ENCODE measurements around the gene FXR1. TPM values are rescaled to one million over a fixed set of nuclear protein-coding genes. Genes with fewer than 3 reads are reported as not detected.

FXR1 gene
- total and polyA plus RNA-seq, 2 of the 13 experiments (the other 11 are each of a cell fraction or from before 2014, with no cell fraction given) = 104 to 132 TPM

- FAIRE-seq = no peak
- in situ Hi-C loops (cut with HindIII; ENCODE audit: extremely low pct_ligation_motif_present, low pct_unique_long_range_greater_than_20kb) = no loop called here
- DNase-seq (ENCODE audit: low spot score) = no peak
Observed at GRCh38 chr3:180959691-180960090, 47.2 kb downstream of the FXR1 start.

More at GRCh38 chr3:180959691-180960090, 47.2 kb downstream of the FXR1 start:
- POLR2A ChIA-PET = no interaction called here
- CTCF ChIA-PET (ENCODE audit: low intra/inter-chr PET ratio, low total read pairs) = no interaction called here
- no TSS peak for BruUV-seq (replicated peaks)
- Histone ChIP-seq H3K4me3 (replicated peaks in 1 of 3; ENCODE audit: insufficient read depth in 1 of 3, low read depth in 2 of 3, low read length in 3 of 3) (no peak overlapping the region), H3K27me3 (ENCODE audit: control insufficient read depth in 1 of 2, insufficient read depth in 2 of 2, low read length in 2 of 2) (no peaks in the 10 kb centered on the region), H2AFZ (ENCODE audit: low read length) (no peak overlapping the region), H3K4me1 (ENCODE audit: insufficient read depth, low read length) (peaks cover 13% of the 10 kb centered on the region; the same call in 1 of the 2 replicates), H3K9me3 (ENCODE audit: low read length) (no peaks in the 10 kb centered on the region), H3K27ac (ENCODE audit: extremely low read length, insufficient read depth, low read length) (no peak overlapping the region), H4K20me1 (ENCODE audit: insufficient read depth, low read length) (no peaks in the 10 kb centered on the region), H3K79me2 (ENCODE audit: insufficient read depth, low read length) (no peaks in the 10 kb centered on the region), H3K36me3 (replicated peaks in 1 of 2; ENCODE audit: control insufficient read depth in 1 of 2, insufficient read depth in 2 of 2, low read length in 2 of 2) (peaks cover 12 to 49% of the 10 kb centered on the region in 2 experiments; a peak in 4 of 5 replicates), H3K9ac (ENCODE audit: insufficient read depth, low read depth, low read length) (no peak overlapping the region), H3K4me2 (ENCODE audit: low read depth, low read length) (no peak overlapping the region)
- ATAC-seq = no peak
- no peak for TF ChIP-seq ZNF263 (CRISPR knock-in tag; IDR thresholded peaks at IDR 0.05)
- no peak for TF ChIP-seq ZNF512 (CRISPR knock-in tag; IDR thresholded peaks at IDR 0.05)
- no peak for TF ChIP-seq IRF1 (CRISPR knock-in tag; IDR thresholded peaks at IDR 0.05; ENCODE audit: low read depth)
- no peak for TF ChIP-seq SCMH1 (CRISPR knock-in tag; IDR thresholded peaks at IDR 0.05; ENCODE audit: borderline replicate concordance)
- intact Hi-C loops (cut with micrococcal nuclease; ENCODE audit: unreplicated experiment) = loop anchor here (2.0 to 10.0 kb wide), 2 partner anchors 13 to 155 kb away; no protein-coding TSS in a partner anchor
- 96% methylated on average over 1 of the region's 1 CpG for WGBS (ENCODE audit: low lambda C conversion rate)
